ENCODE results near the gene CRMP1.

GRCh38 chr4:5865896-5866599 lies 26.8 kb downstream of the CRMP1 start:
- TF ChIP-seq CTCF (IDR thresholded peaks at IDR 0.05), result no peak
- no peak for TF ChIP-seq POLR2AphosphoS5 (IDR thresholded peaks at IDR 0.05)

Measured in breast epithelium (tissue), 3 donors.